K562 (cell line): ENCODE results near the gene PRKAR2B. TPM values are rescaled to one million over a fixed set of nuclear protein-coding genes. Genes with fewer than 3 reads are reported as not detected.
A peak's percentile ranks its signal among the peaks of the same experiment; 100 is the strongest.

Experiments
- CBX8 ChIP-seq: fragments of 200-600 bp; sonication (generic); IDR thresholded peaks from 2 replicates; pipeline ENCODE4 v1.6.1; 2012; ENCODE audit warnings: borderline replicate concordance, mixed run types, low read depth, mild to moderate bottlenecking, moderate library complexity, mixed read lengths, low read length, control low read depth, inconsistent platforms; ENCODE audit not compliant: poor library complexity, severe bottlenecking; ENCODE audit errors: extremely low read depth
- DEAF1 ChIP-seq: fragments of 450-650 bp; formaldehyde crosslinking; IDR thresholded peaks from 2 replicates; pipeline ENCODE4 v1.4.0; 2020; ENCODE audit warnings: mild to moderate bottlenecking, moderate library complexity
- E2F1 ChIP-seq: sonication (generic); formaldehyde crosslinking; IDR thresholded peaks from 2 replicates; pipeline ENCODE4 v1.8.1; 2023; ENCODE audit warnings: mild to moderate bottlenecking, missing genetic modification reagents, moderate library complexity
- E2F3 ChIP-seq: fragments of 250-450 bp; sonication (Bioruptor Pico); IDR thresholded peaks from 2 replicates; pipeline ENCODE4 v1.4.0; 2020; ENCODE audit warnings: mild to moderate bottlenecking
- GATA2 ChIP-seq: sonication (generic); formaldehyde crosslinking; IDR thresholded peaks from 2 replicates; pipeline ENCODE4 v1.4.0; 2020; ENCODE audit warnings: mild to moderate bottlenecking, missing genetic modification reagents
- IFI16 ChIP-seq: fragments of 250-450 bp; sonication (Bioruptor Pico); IDR thresholded peaks from 2 replicates; pipeline ENCODE4 v2.1.2; 2022; ENCODE audit warnings: mild to moderate bottlenecking, inconsistent platforms
- MITF ChIP-seq: IDR thresholded peaks from 2 replicates; pipeline ENCODE4 v1.6.1; 2014; ENCODE audit warnings: antibody characterized with exemption
- PHTF2 ChIP-seq: fragments of 250-450 bp; sonication (Bioruptor Pico); IDR thresholded peaks from 2 replicates; pipeline ENCODE4 v1.5.0; 2021; ENCODE audit warnings: mild to moderate bottlenecking
- TAF15 ChIP-seq: fragments of 200-400 bp; formaldehyde crosslinking; IDR thresholded peaks from 2 replicates; pipeline ENCODE4 v1.6.1; 2017; ENCODE audit warnings: mild to moderate bottlenecking, low read depth, low read length, moderate library complexity
- TCFL5 ChIP-seq: fragments of 250-450 bp; sonication (Bioruptor Pico); conservative IDR thresholded peaks from 2 replicates; pipeline ENCODE4 v1.6.1; 2021; ENCODE audit warnings: mild to moderate bottlenecking, moderate library complexity, matching md5 sums
- ZBTB34 ChIP-seq: fragments of 250-450 bp; sonication (Bioruptor Pico); IDR thresholded peaks from 2 replicates; pipeline ENCODE4 v1.8.0; 2021; ENCODE audit warnings: mild to moderate bottlenecking, moderate library complexity
- ZFX ChIP-seq: sonication (generic); formaldehyde crosslinking; IDR thresholded peaks from 2 replicates; pipeline ENCODE4 v1.8.0; 2022; ENCODE audit warnings: mild to moderate bottlenecking, missing genetic modification reagents, moderate library complexity
- ZNF395 ChIP-seq: fragments of 200-800 bp; sonication (Bioruptor generic); IDR thresholded peaks from 2 replicates; pipeline ENCODE4 v1.6.1; 2017; ENCODE audit warnings: missing genetic modification characterization, missing compliant biosample characterization
- ZNF561 ChIP-seq: fragments of 450-650 bp; formaldehyde crosslinking; conservative IDR thresholded peaks from 2 replicates; pipeline ENCODE4 v1.4.0; 2020; ENCODE audit warnings: mild to moderate bottlenecking, moderate library complexity
- ZNF766 ChIP-seq: fragments of 200-800 bp; sonication (Bioruptor generic); conservative IDR thresholded peaks from 2 replicates; pipeline ENCODE4 v1.6.1; 2016; ENCODE audit warnings: missing genetic modification characterization, missing compliant biosample characterization
- polyA plus RNA-seq, 8 experiments: library from polyadenylated mRNA; depleted of rRNA in 4 of 8; stranded (reverse) in 5 of 8; unstranded in 3 of 8; fragments of >200 nt; fragmentation: Nextera tagmentation in 2 of 8; fragmentation: Illumina TruSeq in 1 of 8; extraction: Ambion mirVana in 2 of 8; extraction: Trizol in 1 of 8; gene quantifications; 2 replicates each; pipeline versions ENCODE4 v1.2.1 to v1.2.3, GENCODE V29; 2011 to 2014; ENCODE audit warnings: inconsistent platforms in 1 of 8, missing spikeins in 1 of 8
- total RNA-seq, 7 experiments: library from RNA; depleted of rRNA in 6 of 7; stranded (reverse); fragments of >200 nt in 6 of 7; fragmentation: Illumina TruSeq in 2 of 7; extraction: Trizol in 2 of 7; gene quantifications; 2 replicates each; pipeline versions ENCODE4 v1.2.1 to v1.2.3, GENCODE V29; 2011 to 2021; ENCODE audit warnings: low replicate concordance in 1 of 7

The PRKAR2B gene
- total and polyA plus RNA-seq, 9 of the 15 experiments (the other 6 are each of a cell fraction or from before 2014, with no cell fraction given): 59.0 to 173 (median 129) TPM

GRCh38 chr7:107056728-107057473 lies 12.4 kb downstream of the PRKAR2B start (continued):
- TF ChIP-seq ZNF395: 0 out of 2 replicates have a peak, but pooled peaks have one; percentile 21
- TF ChIP-seq ZBTB34 (CRISPR knock-in tag): no peak
- TF ChIP-seq TAF15: no peak
- no peak for TF ChIP-seq ZFX (CRISPR knock-in tag)
- no peak for TF ChIP-seq TCFL5 (CRISPR knock-in tag)
- TF ChIP-seq CBX8: no peak
- no peak for TF ChIP-seq E2F3
- TF ChIP-seq PHTF2 (CRISPR knock-in tag): no peak
- TF ChIP-seq GATA2 (CRISPR knock-in tag): 0 out of 2 replicates have a peak, but pooled peaks have one; percentile 50
- TF ChIP-seq ZNF561 (CRISPR knock-in tag): no peak
- TF ChIP-seq E2F1: no peak
- TF ChIP-seq MITF: no peak
- no peak for TF ChIP-seq ZNF766
- TF ChIP-seq DEAF1 (CRISPR knock-in tag): no peak
- TF ChIP-seq IFI16 (CRISPR knock-in tag): no peak
